IMR-90 (cell line): ENCODE data around the gene RAB11FIP4. TPM values are rescaled to one million over a fixed set of nuclear protein-coding genes. Genes with fewer than 3 reads are reported as not detected.

ENCODE experiments used
- ATAC-seq: fragments of 200-7000 bp; cut with Tn5 transposase; 2 replicates; pipeline ENCODE4 v1.9.1; 2020; ENCODE audit warnings: low read depth, mild to moderate bottlenecking, moderate library complexity
- BruUV-seq: library from RNA; stranded (reverse); fragments of 400-500 nt; replicated peaks from 2 replicates; lab custom pipeline; 2021; lab: Mats Ljungman, UMichigan
- CTCF ChIA-PET: fragments of 300-600 bp; formaldehyde crosslinking; extraction: SDS; loops from one replicate; lab custom pipeline; 2021; ENCODE audit warnings: antibody characterized with exemption; lab: Yijun Ruan, JAX
- POLR2A ChIA-PET: fragments of 300-600 bp; sonication (Branson Sonifier 250); formaldehyde crosslinking; loops from one replicate; lab custom pipeline; 2022; ENCODE audit warnings: antibody characterized with exemption; ENCODE audit not compliant: unreplicated experiment; lab: Charles Lee
- DNase-seq: peaks from one replicate; pipeline ENCODE4 v3.0.0; 2013
- H2AFZ ChIP-seq: replicated peaks from 2 replicates; pipeline ENCODE3; 2013; ENCODE audit warnings: low read length, mild to moderate bottlenecking; ENCODE audit not compliant: poor library complexity
- H2AK5ac ChIP-seq: 2 replicates; pipeline ENCODE4 v1.6.1; 2013; ENCODE audit warnings: low read depth, low read length, inconsistent platforms
- H2AK9ac ChIP-seq: replicated peaks from 2 replicates; pipeline ENCODE3; 2013; ENCODE audit warnings: mild to moderate bottlenecking, low read depth, low read length, moderate library complexity; ENCODE audit not compliant: poor library complexity
- H2BK120ac ChIP-seq: 2 replicates; pipeline ENCODE4 v1.6.1; 2013; ENCODE audit warnings: low read depth, low read length, inconsistent platforms
- H2BK15ac ChIP-seq: 3 replicates; pipeline ENCODE4 v1.6.1; 2013; ENCODE audit warnings: low read depth, low read length, inconsistent platforms
- H2BK20ac ChIP-seq: 2 replicates; pipeline ENCODE4 v1.6.1; 2013; ENCODE audit warnings: low read depth, mild to moderate bottlenecking, inconsistent platforms, low read length, moderate library complexity
- H2BK5ac ChIP-seq: 2 replicates; pipeline ENCODE4 v1.6.1; 2013; ENCODE audit warnings: mild to moderate bottlenecking, low read depth, low read length, inconsistent platforms; ENCODE audit not compliant: poor library complexity, severe bottlenecking
- H3K14ac ChIP-seq: replicated peaks from 2 replicates; pipeline ENCODE4 v1.6.1; 2013; ENCODE audit warnings: low read depth, low read length, inconsistent platforms
- H3K18ac ChIP-seq: 2 replicates; pipeline ENCODE4 v1.6.1; 2013; ENCODE audit warnings: low read depth, low read length, control low read depth
- H3K23ac ChIP-seq: 2 replicates; pipeline ENCODE4 v1.6.1; 2013; ENCODE audit warnings: low read depth, low read length, inconsistent platforms
- H3K27ac ChIP-seq: 2 replicates; pipeline ENCODE4 v1.5.1; 2013; ENCODE audit warnings: mild to moderate bottlenecking, control low read depth, low read length; ENCODE audit not compliant: insufficient read depth
- H3K27me3 ChIP-seq: 2 replicates; pipeline ENCODE4 v1.6.1; 2013; ENCODE audit warnings: low read length; ENCODE audit not compliant: control insufficient read depth, insufficient read depth
- H3K36me3 ChIP-seq: 2 replicates; pipeline ENCODE4 v1.6.1; 2013; ENCODE audit warnings: low read length, mixed read lengths; ENCODE audit not compliant: control insufficient read depth, insufficient read depth
- H3K4ac ChIP-seq: 2 replicates; pipeline ENCODE4 v1.6.1; 2013; ENCODE audit warnings: low read depth, low read length, inconsistent platforms
- H3K4me1 ChIP-seq: 2 replicates; pipeline ENCODE4 v1.6.1; 2013; ENCODE audit warnings: low read length, mixed read lengths; ENCODE audit not compliant: control insufficient read depth, insufficient read depth
- H3K4me2 ChIP-seq: 2 replicates; pipeline ENCODE4 v1.6.1; 2013; ENCODE audit warnings: low read depth, mild to moderate bottlenecking, control low read depth, low read length, moderate library complexity
- H3K4me3 ChIP-seq: 2 replicates; pipeline ENCODE4 v1.5.1; 2013; ENCODE audit warnings: low read depth, mild to moderate bottlenecking, control low read depth, low read length, moderate library complexity; ENCODE audit not compliant: insufficient read depth
- H3K56ac ChIP-seq: 2 replicates; pipeline ENCODE4 v1.6.1; 2013; ENCODE audit warnings: low read length, inconsistent platforms; ENCODE audit not compliant: insufficient read depth; ENCODE audit errors: extremely low read depth
- H3K79me1 ChIP-seq, 2 experiments: 2 replicates each; pipeline ENCODE4 v1.6.1; 2013; ENCODE audit warnings: low read length in 2 of 2, inconsistent platforms in 1 of 2, low read depth in 1 of 2
- H3K9ac ChIP-seq: 2 replicates; pipeline ENCODE4 v1.6.1; 2013; ENCODE audit warnings: low read depth, low read length, control low read depth
- H3K9me1 ChIP-seq: 2 replicates; pipeline ENCODE4 v1.6.1; 2013; ENCODE audit warnings: low read length, inconsistent platforms; ENCODE audit not compliant: insufficient read depth
- H3K9me3 ChIP-seq: 2 replicates; pipeline ENCODE4 v1.6.1; 2013; ENCODE audit warnings: low read length; ENCODE audit not compliant: control insufficient read depth, insufficient read depth
- H4K20me1 ChIP-seq: 2 replicates; pipeline ENCODE4 v1.6.1; 2013; ENCODE audit warnings: low read length, inconsistent platforms; ENCODE audit not compliant: insufficient read depth
- H4K5ac ChIP-seq: 2 replicates; pipeline ENCODE4 v1.6.1; 2013; ENCODE audit warnings: mild to moderate bottlenecking, low read depth, low read length, control low read depth
- H4K8ac ChIP-seq, 2 experiments: 2 replicates each; pipeline ENCODE4 v1.6.1; 2013; ENCODE audit warnings: low read depth in 2 of 2, low read length in 2 of 2, control low read depth in 1 of 2, inconsistent platforms in 1 of 2
- H4K91ac ChIP-seq: 2 replicates; pipeline ENCODE4 v1.6.1; 2013; ENCODE audit warnings: low read depth, low read length, inconsistent platforms; ENCODE audit not compliant: insufficient read depth
- BHLHE40 ChIP-seq: fragments of 150-350 bp; IDR thresholded peaks from 2 replicates; pipeline ENCODE4 v1.6.1; 2016; ENCODE audit warnings: mild to moderate bottlenecking, low read depth, low read length
- MAZ ChIP-seq: IDR thresholded peaks from 2 replicates; pipeline ENCODE4 v1.6.1; 2012; ENCODE audit warnings: low read depth, mild to moderate bottlenecking, low read length, improper control_type of control experiment, moderate library complexity, borderline replicate concordance
- RFX5 ChIP-seq: IDR thresholded peaks from 2 replicates; pipeline ENCODE4 v1.8.0; 2012; ENCODE audit warnings: low read depth, mild to moderate bottlenecking, low read length, moderate library complexity
- USF2 ChIP-seq: fragments of 150-350 bp; IDR thresholded peaks from 2 replicates; pipeline ENCODE4 v1.6.1; 2017; ENCODE audit warnings: mild to moderate bottlenecking, antibody characterized with exemption, low read length, low read depth
- WGBS, 2 experiments: methylation state at CpG; one replicate each; pipeline versions ENCODE4 v1.1.5 to v1.1.7; 2013; ENCODE audit warnings: missing lambda C conversion rate in 2 of 2; ENCODE audit not compliant: insufficient read length in 1 of 2; ENCODE audit errors: extremely low coverage in 2 of 2; 5-methylcytosine and 5-hydroxymethylcytosine counted together
- dilution Hi-C: fragments of 300-500 bp; cut with HindIII; formaldehyde crosslinking; loops from one replicate; pipeline ENCODE4 v1.14.3; 2018; ENCODE audit warnings: low sequenced_read_pairs; ENCODE audit not compliant: unreplicated experiment
- in situ Hi-C: fragments of 300-500 bp; cut with MboI; formaldehyde crosslinking; loops from 3 replicates; pipeline ENCODE4 v1.14.3; 2019; ENCODE audit warnings: low sequenced_read_pairs, inconsistent platforms, mixed read lengths
- intact Hi-C: fragments of 100-400 bp; cut with micrococcal nuclease; formaldehyde crosslinking; loops from 2 replicates; pipeline ENCODE4 v1.10.0; 2022
- polyA plus RNA-seq, 3 experiments: library from polyadenylated mRNA; depleted of rRNA; stranded (reverse); fragments of >200 nt; gene quantifications; 2 replicates each; pipeline ENCODE4 v1.2.3, GENCODE V29; 2012; ENCODE audit warnings: low replicate concordance in 1 of 3
- total RNA-seq: library from RNA; depleted of rRNA; stranded (reverse); fragments of >200 nt; gene quantifications from 2 replicates; pipeline ENCODE4 v1.2.3, GENCODE V29; 2012

Gene RAB11FIP4
- total and polyA plus RNA-seq, 2 of the 4 experiments (the other 2 are of a cell fraction) = 0.68 to 1.1 TPM

GRCh38 chr17:31458829-31459228 lies 67.4 kb downstream of the RAB11FIP4 start:
- dilution Hi-C loops (no loop called here), in situ Hi-C loops (no loop called here), intact Hi-C loops (no loop called here)
- H3K56ac ChIP-seq = no peak overlapping the region
- H4K8ac ChIP-seq = no peak overlapping the region
- H3K23ac ChIP-seq = no peak overlapping the region
- H3K4me1 ChIP-seq = no peaks in the 10 kb centered on the region
- no peak overlapping the region for H2BK15ac ChIP-seq
- H3K79me1 ChIP-seq = no peaks in the 10 kb centered on the region
- no peak overlapping the region for H4K91ac ChIP-seq
- no peak overlapping the region for H2BK20ac ChIP-seq
- DNase-seq (no peak), ATAC-seq (no peak)
- H3K36me3 ChIP-seq = no peaks in the 10 kb centered on the region
- no peak overlapping the region for H3K9ac ChIP-seq
- TF ChIP-seq RFX5 = no peak
- TF ChIP-seq USF2 = no peak
- TF ChIP-seq MAZ = no peak
- no peak for TF ChIP-seq BHLHE40
- no peak overlapping the region for H2AFZ ChIP-seq
- no peak overlapping the region for H2BK5ac ChIP-seq
- H3K14ac ChIP-seq = no peak overlapping the region
- peaks cover 2% of the 10 kb centered on the region; the same call in 1 of the 2 replicates for H3K9me3 ChIP-seq
- no peak overlapping the region for H4K5ac ChIP-seq
- no peak overlapping the region for H2AK5ac ChIP-seq
- no peak overlapping the region for H3K18ac ChIP-seq
- H3K4ac ChIP-seq = no peak overlapping the region
- H2BK120ac ChIP-seq = no peak overlapping the region
- H3K27ac ChIP-seq = no peak overlapping the region
- H3K4me2 ChIP-seq = no peak overlapping the region
- H3K9me1 ChIP-seq = peaks cover 7% of the 10 kb centered on the region; the same call in 1 of the 2 replicates
- ChIA-PET POLR2A (interaction anchor here (0.5 kb wide), 1 partner anchor 42 kb away, joined by 4 read pairs; no protein-coding TSS in a partner anchor), CTCF (no interaction called here)
- BruUV-seq = no TSS peak
- peaks cover 53% of the 10 kb centered on the region for H3K27me3 ChIP-seq
- no peak overlapping the region for H3K4me3 ChIP-seq
- peak overlapping the region; percentile 63 for H2AK9ac ChIP-seq
- H4K20me1 ChIP-seq = no peaks in the 10 kb centered on the region
- no CpG with 5 or more reads among the region's 2 CpGs for WGBS, 2 experiments
